GM12892 (cell line): Measurements from ENCODE around the gene GNAO1.

Source experiments
- POLR2A ChIP-seq: IDR thresholded peaks from 2 replicates; pipeline ENCODE4 v1.6.1; 2011; ENCODE audit warnings: low read depth, low read length, control low read depth
- POLR2AphosphoS5 ChIP-seq: IDR thresholded peaks from 2 replicates; pipeline ENCODE4 v1.6.1; 2011; ENCODE audit warnings: low read depth, low read length, control low read depth
- TAF1 ChIP-seq: IDR thresholded peaks from 2 replicates; pipeline ENCODE4 v1.6.1; 2011; ENCODE audit warnings: low read depth, mild to moderate bottlenecking, control low read depth, low read length, borderline replicate concordance

DNA sequence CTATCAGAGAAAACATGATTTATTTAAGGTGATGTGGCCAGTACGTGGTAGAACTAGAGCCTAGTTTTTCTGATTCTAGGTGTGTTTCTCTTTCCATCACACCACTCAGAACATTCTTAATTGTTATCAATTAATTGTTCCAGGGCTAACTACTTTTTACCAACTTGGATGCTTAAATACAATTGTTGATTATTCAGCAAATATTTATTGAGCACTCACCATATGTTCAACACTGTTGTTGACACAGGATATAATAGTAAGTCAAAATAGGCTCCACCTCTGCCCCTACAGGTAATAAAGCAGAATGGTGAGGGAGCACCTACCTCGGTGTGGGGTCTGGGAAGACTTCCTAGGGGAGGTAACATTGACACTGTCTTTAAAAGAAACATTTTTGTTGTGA is 16.1 kb downstream of the GNAO1 start:
- TF ChIP-seq POLR2A (no peak), POLR2AphosphoS5 (no peak), TAF1 (no peak)
